ENCODE data around the gene GNAL. TPM values are rescaled to one million over a fixed set of nuclear protein-coding genes. Genes with fewer than 3 reads are reported as not detected.
"Not testable (repeated sequence)": the region's sequence is repeated elsewhere in the genome, so short reads cannot be mapped to it uniquely, and the experiment has no call there.

GNAL gene
- total and polyA plus RNA-seq, 7 donors: 0.90 to 30.8 (median 5.5) TPM

GRCh38 chr18:11710578-11710977 is 21.5 kb downstream of the GNAL start:
- WGBS, 3 donors: 77 to 87% (median 85%) methylated on average over 4 of the region's 4 CpGs
- no peak overlapping the region for H3K27ac ChIP-seq
- DNase-seq: no peak
- H3K9me3 ChIP-seq: peaks cover 5% of the 10 kb centered on the region
- no peak for ATAC-seq
- peaks cover 0 to 17% (median 0%) of the 10 kb centered on the region in 3 donors for H3K27me3 ChIP-seq (ENCODE audit: insufficient read depth in 3 of 3, low read length in 2 of 3)
- no peaks in the 10 kb centered on the region for H3K36me3 ChIP-seq (ENCODE audit: insufficient read depth in 1 of 2, low read depth in 1 of 2)
- no peaks in the 10 kb centered on the region for H3K4me1 ChIP-seq
- TF ChIP-seq CTCF (IDR thresholded peaks at IDR 0.05): no peak
- H3K4me3 ChIP-seq: no peak overlapping the region
- intact Hi-C loops (cut with DNase I): no loop called here

- no peak for TF ChIP-seq CTCF (IDR thresholded peaks at IDR 0.05)
Measured at GRCh38 chr18:11713756-11714155, 24.7 kb downstream of the GNAL start.

GRCh38 chr18:11714244-11714918 is 25.3 kb downstream of the GNAL start:
- Histone ChIP-seq H3K9me3 (peaks cover 5% of the 10 kb centered on the region), H3K27ac (no peak overlapping the region), H3K4me1 (no peaks in the 10 kb centered on the region), H3K36me3 (ENCODE audit: insufficient read depth in 1 of 2, low read depth in 1 of 2) (no peaks in the 10 kb centered on the region), H3K4me3 (no peak overlapping the region), H3K27me3 (ENCODE audit: insufficient read depth in 3 of 3, low read length in 2 of 3) (peaks cover 0 to 8% (median 0%) of the 10 kb centered on the region in 3 donors)
- no peak for ATAC-seq
- no peak for TF ChIP-seq CTCF (IDR thresholded peaks at IDR 0.05)
- intact Hi-C loops (cut with DNase I): no loop called here
- 58 to 66% (median 61%) methylated on average over 7 of the region's 7 CpGs for WGBS, 3 donors
- no peak for DNase-seq

More at GRCh38 chr18:11713756-11714155, 24.7 kb downstream of the GNAL start:
- 65 to 74% (median 67%) methylated on average over 6 of the region's 6 CpGs for WGBS, 3 donors
- peaks cover 5% of the 10 kb centered on the region for H3K9me3 ChIP-seq
- peaks cover 0 to 13% (median 0%) of the 10 kb centered on the region in 3 donors for H3K27me3 ChIP-seq (ENCODE audit: insufficient read depth in 3 of 3, low read length in 2 of 3)
- DNase-seq (no peak), ATAC-seq (no peak)
- intact Hi-C loops (cut with DNase I): no loop called here
- no peak overlapping the region for H3K4me3 ChIP-seq
- H3K4me1 ChIP-seq: no peaks in the 10 kb centered on the region
- no peak overlapping the region for H3K27ac ChIP-seq
- H3K36me3 ChIP-seq (ENCODE audit: insufficient read depth in 1 of 2, low read depth in 1 of 2): no peaks in the 10 kb centered on the region

GRCh38 chr18:11716767-11717315 is 27.8 kb downstream of the GNAL start:
- not testable (repeated sequence) for ATAC-seq

GRCh38 chr18:11719050-11719449 is 30.0 kb downstream of the GNAL start:
- no peak for TF ChIP-seq CTCF (IDR thresholded peaks at IDR 0.05)
- no peaks in the 10 kb centered on the region for H3K27me3 ChIP-seq (ENCODE audit: insufficient read depth in 3 of 3, low read length in 2 of 3)
- DNase-seq (no peak), ATAC-seq (no peak)
- no peak overlapping the region for H3K4me3 ChIP-seq
- no peaks in the 10 kb centered on the region for H3K9me3 ChIP-seq
- no peak overlapping the region for H3K27ac ChIP-seq
- H3K4me1 ChIP-seq: no peaks in the 10 kb centered on the region
- intact Hi-C loops (cut with DNase I): no loop called here
- WGBS, 3 donors: 73 to 83% (median 79%) methylated on average over 2 of the region's 2 CpGs
- H3K36me3 ChIP-seq (ENCODE audit: insufficient read depth in 1 of 2, low read depth in 1 of 2): no peaks in the 10 kb centered on the region

More at GRCh38 chr18:11716767-11717315, 27.8 kb downstream of the GNAL start:
- H3K36me3 ChIP-seq (ENCODE audit: insufficient read depth in 1 of 2, low read depth in 1 of 2); H3K9me3 ChIP-seq; H3K4me1 ChIP-seq; H3K27me3 ChIP-seq (ENCODE audit: insufficient read depth in 3 of 3, low read length in 2 of 3); H3K4me3 ChIP-seq; DNase-seq; H3K27ac ChIP-seq; intact Hi-C loops (cut with DNase I): not testable (repeated sequence)
- 92 to 94% (median 92%) methylated on average over 19 to 24 of the region's 24 CpGs for WGBS, 3 donors

Measured in psoas muscle (tissue), 8 donors.